ENCODE results near the gene ASTE1.

Gene ASTE1
- long read RNA-seq, transcript ASTE1-206 (7 exons, 2,669 nt): minor isoform, 5 of 73 reads
- long read RNA-seq, transcript ASTE1-201 (6 exons, 2,664 nt): major isoform, 23 of 73 reads
- long read RNA-seq, partial matches to known transcripts: 5 of 73 reads
- long read RNA-seq, other reads (novel, unspliced or antisense): 40 of 73 reads

- TF ChIP-seq SPI1 (IDR thresholded peaks at IDR 0.05; ENCODE audit: borderline replicate concordance, low read depth) (peak; percentile 65; the same call in 1 of the 2 replicates), GABPA (IDR thresholded peaks at IDR 0.05; ENCODE audit: low read depth) (peak; percentile 38), POLR2AphosphoS5 (IDR thresholded peaks at IDR 0.05; ENCODE audit: low read depth) (peak; percentile 86), CTCF (IDR thresholded peaks at IDR 0.05; ENCODE audit: insufficient read depth, low read length) (no peak), REST (IDR thresholded peaks at IDR 0.05; ENCODE audit: insufficient replicate concordance, low read depth) (peak; percentile 37)
- H3K27me3 ChIP-seq (ENCODE audit: insufficient read depth, poor library complexity, severe bottlenecking): no peaks in the 10 kb centered on the region
- peak within 1 kb of the TSS; percentile 87 for H3K27ac ChIP-seq (replicated peaks)
- peak within 1 kb of the TSS; percentile 63 for H3K4me3 ChIP-seq (replicated peaks; ENCODE audit: insufficient read depth, low read length)
- DNase-seq (ENCODE audit: low read depth in 1 of 2, low spot score in 1 of 2): peak; percentile 67 to 88
These were observed at the start of gene ASTE1, which contains the start of gene NEK11 for GRCh38 chr3:131026321-131027151. Gene ASTE1, minus strand, starts transcription at chr3:131026825. Its CDS starts 1,519 bp downstream, at chr3:131025306. Gene NEK11, plus strand, starts transcription at chr3:131026877. Its CDS starts 2,832 bp downstream, at chr3:131029709.

- no peak overlapping the region for H3K4me3 ChIP-seq (replicated peaks; ENCODE audit: insufficient read depth, low read length)
- no peak for DNase-seq (ENCODE audit: low read depth in 1 of 2, low spot score in 1 of 2)
- TF ChIP-seq REST (IDR thresholded peaks at IDR 0.05; ENCODE audit: insufficient replicate concordance, low read depth) (no peak), SPI1 (IDR thresholded peaks at IDR 0.05; ENCODE audit: borderline replicate concordance, low read depth) (no peak), CTCF (IDR thresholded peaks at IDR 0.05; ENCODE audit: insufficient read depth, low read length) (no peak), GABPA (IDR thresholded peaks at IDR 0.05; ENCODE audit: low read depth) (no peak), POLR2AphosphoS5 (IDR thresholded peaks at IDR 0.05; ENCODE audit: low read depth) (no peak)
- no peaks in the 10 kb centered on the region for H3K27me3 ChIP-seq (ENCODE audit: insufficient read depth, poor library complexity, severe bottlenecking)
- H3K27ac ChIP-seq (replicated peaks): no peak overlapping the region
These were observed 49.2 kb upstream of the ASTE1 start for GRCh38 chr3:131075632-131076328.

GRCh38 chr3:131072845-131073244, 46.2 kb upstream of the ASTE1 start:
- no peak for TF ChIP-seq CTCF (IDR thresholded peaks at IDR 0.05; ENCODE audit: insufficient read depth, low read length)
- no peak for TF ChIP-seq POLR2AphosphoS5 (IDR thresholded peaks at IDR 0.05; ENCODE audit: low read depth)
- no peak for TF ChIP-seq REST (IDR thresholded peaks at IDR 0.05; ENCODE audit: insufficient replicate concordance, low read depth)
- TF ChIP-seq GABPA (IDR thresholded peaks at IDR 0.05; ENCODE audit: low read depth): no peak
- TF ChIP-seq SPI1 (IDR thresholded peaks at IDR 0.05; ENCODE audit: borderline replicate concordance, low read depth): no peak
- H3K4me3 ChIP-seq (replicated peaks; ENCODE audit: insufficient read depth, low read length): no peak overlapping the region
- no peak for DNase-seq (ENCODE audit: low read depth in 1 of 2, low spot score in 1 of 2)
- H3K27ac ChIP-seq (replicated peaks): no peak overlapping the region
- H3K27me3 ChIP-seq (ENCODE audit: insufficient read depth, poor library complexity, severe bottlenecking): no peaks in the 10 kb centered on the region

Measured in HL-60 (cell line).